Adrenal gland (tissue), 12 donors: ENCODE measurements around the gene VPS37C. TPM values are rescaled to one million over a fixed set of nuclear protein-coding genes. Genes with fewer than 3 reads are reported as not detected.
"Not testable (repeated sequence)": the region's sequence is repeated elsewhere in the genome, so short reads cannot be mapped to it uniquely, and the experiment has no call there.

ENCODE experiments used
- DNase-seq, 7 donors: peaks; one replicate each; pipeline ENCODE4 v3.0.0-alpha.2; 2019 to 2020
- H3K27ac ChIP-seq, 5 donors: fragments of 200-600 bp; sonication (generic) in 4 of 5; 1 replicate in 3 of 5; 2 replicates in 2 of 5; pipeline versions ENCODE4 v1.5.1 to v1.8.0; 2016 to 2020; ENCODE audit warnings: mild to moderate bottlenecking in 1 of 5
- H3K27me3 ChIP-seq: fragments of 200-600 bp; 2 replicates; pipeline ENCODE4 v1.8.0; 2021
- H3K36me3 ChIP-seq, 2 donors: fragments of 200-600 bp; replicated peaks in 1 of 2; 1 replicate in 1 of 2; 2 replicates in 1 of 2; pipeline versions ENCODE4 v1.5.1 to v1.8.0; 2018 to 2022
- H3K4me1 ChIP-seq, 2 donors: fragments of 200-600 bp; replicated peaks in 1 of 2; 1 replicate in 1 of 2; 2 replicates in 1 of 2; pipeline versions ENCODE4 v1.5.1 to v1.8.0; 2018 to 2021
- H3K4me3 ChIP-seq, 4 donors: fragments of 200-600 bp; sonication (generic) in 3 of 4; one replicate each; pipeline ENCODE4 v1.5.1; 2016 to 2018
- H3K9me3 ChIP-seq, 3 donors: fragments of 200-600 bp; sonication (generic) in 1 of 3; replicated peaks in 1 of 3; 1 replicate in 2 of 3; 2 replicates in 1 of 3; pipeline versions ENCODE4 v1.5.1 to v1.8.0; 2016 to 2021
- CTCF ChIP-seq, 6 experiments: fragments of 450-650 bp in 4 of 6; fragments of 200-600 bp in 2 of 6; sonication (generic) in 1 of 6; IDR thresholded peaks; 1 replicate in 5 of 6; 2 replicates in 1 of 6; pipeline versions ENCODE4 v1.5.1 to v1.8.0; 2016 to 2021; ENCODE audit warnings: antibody characterized with exemption in 6 of 6, mild to moderate bottlenecking in 2 of 6, moderate library complexity in 1 of 6
- POLR2A ChIP-seq, 2 donors: fragments of 450-650 bp; IDR thresholded peaks; one replicate each; pipeline ENCODE4 v1.6.1; 2017; ENCODE audit warnings: antibody characterized with exemption in 2 of 2, mild to moderate bottlenecking in 2 of 2, moderate library complexity in 1 of 2
- WGBS, 4 donors: extraction: QIAGEN DNeasy Blood & Tissue Kit in 2 of 4; methylation state at CpG; one replicate each; pipeline versions ENCODE4 v1.1.5 to v1.1.7; 2013 to 2017; 5-methylcytosine and 5-hydroxymethylcytosine counted together
- intact Hi-C, 2 donors: fragments of 100-400 bp; cut with DNase I; formaldehyde crosslinking; loops; one replicate each; pipeline versions ENCODE4 v1.14.1 to v1.15.0; 2022 to 2023
- polyA plus RNA-seq, 3 donors: library from polyadenylated mRNA; stranded (reverse); fragments of 200-250 nt in 2 of 3; fragments of 350-450 nt in 1 of 3; fragmentation: Illumina TruSeq in 1 of 3; extraction: RNeasy Lipid Tissue Mini Kit (QIAGEN cat#74804) in 1 of 3; gene quantifications; one replicate each; pipeline ENCODE4 v1.2.3, GENCODE V29; 2013 to 2014
- total RNA-seq, 9 donors: library from RNA; depleted of rRNA in 4 of 9; stranded (reverse); fragments of >200 nt in 4 of 9; fragments of 120-200 nt in 1 of 9; fragmentation: NEBNext Ultra II Directional in 1 of 9; extraction: Animal tissue kit (Norgen Biotek cat#: 25700) in 1 of 9; gene quantifications; one replicate each; pipeline versions ENCODE4 v1.1.0 to v1.2.4, GENCODE V29; 2013 to 2023
- donor health status: healthy with polysubstance abuse.
- donor health status: Bipolar disorder and iron deficiency.
- donor health status: DM: yes; HTN: yes; CAD: no.
- donor health status: DM: no; HTN: no; CAD: no.
- donor health status: DM: no; HTN: no; CAD: no.
- donor health status: DM: yes; HTN: yes; CAD: no.

The VPS37C gene
- total and polyA plus RNA-seq, 12 donors, result 8.6 to 27.9 (median 18.5) TPM

GRCh38 chr11:61102667-61103571 is 58.3 kb downstream of the VPS37C start:
- no peaks in the 10 kb centered on the region for H3K27me3 ChIP-seq
- DNase-seq, result peak in 1 of 7 donors; percentile 9
- WGBS, 4 donors, result 69 to 91% (median 79%) methylated on average over 9 to 21 of the region's 21 CpGs
- intact Hi-C loops, result no loop called here
- H3K36me3 ChIP-seq, result no peaks in the 10 kb centered on the region
- H3K9me3 ChIP-seq, result no peaks in the 10 kb centered on the region
- no peak overlapping the region for H3K4me3 ChIP-seq
- no peak overlapping the region for H3K27ac ChIP-seq
- no peak for TF ChIP-seq CTCF (IDR thresholded peaks at IDR 0.05)
- TF ChIP-seq POLR2A (IDR thresholded peaks at IDR 0.05), result no peak
- no peaks in the 10 kb centered on the region for H3K4me1 ChIP-seq

GRCh38 chr11:61098778-61099177 is 62.4 kb downstream of the VPS37C start:
- Histone ChIP-seq H3K36me3 (no peaks in the 10 kb centered on the region), H3K27ac (no peak overlapping the region), H3K4me1 (no peaks in the 10 kb centered on the region), H3K9me3 (no peaks in the 10 kb centered on the region), H3K4me3 (no peak overlapping the region), H3K27me3 (no peaks in the 10 kb centered on the region)
- intact Hi-C loops, result no loop called here
- WGBS, 4 donors, result 52 to 85% (median 80%) methylated on average over 3 to 4 of the region's 4 CpGs
- no peak for DNase-seq
- TF ChIP-seq POLR2A (IDR thresholded peaks at IDR 0.05) (no peak), CTCF (IDR thresholded peaks at IDR 0.05) (no peak)

- H3K36me3 ChIP-seq, DNase-seq, intact Hi-C loops, H3K27ac ChIP-seq, H3K4me1 ChIP-seq, H3K9me3 ChIP-seq, H3K4me3 ChIP-seq, H3K27me3 ChIP-seq: not testable (repeated sequence)
- WGBS, 4 donors, result 48 to 72% (median 62%) methylated on average over 2 of the region's 2 CpGs
Measured at GRCh38 chr11:61098261-61098660, 63.0 kb downstream of the VPS37C start.

GRCh38 chr11:61095021-61095420 is 66.2 kb downstream of the VPS37C start:
- intact Hi-C loops, result no loop called here
- no peak for DNase-seq
- no peak for TF ChIP-seq POLR2A (IDR thresholded peaks at IDR 0.05)
- no peak for TF ChIP-seq CTCF (IDR thresholded peaks at IDR 0.05)
- Histone ChIP-seq H3K36me3 (no peaks in the 10 kb centered on the region), H3K9me3 (no peaks in the 10 kb centered on the region), H3K27me3 (no peaks in the 10 kb centered on the region), H3K4me3 (no peak overlapping the region), H3K27ac (no peak overlapping the region), H3K4me1 (no peaks in the 10 kb centered on the region)
- WGBS, 4 donors, result 72 to 81% (median 75%) methylated on average over 7 of the region's 7 CpGs

GRCh38 chr11:61094167-61094566 is 67.1 kb downstream of the VPS37C start:
- H3K27ac ChIP-seq, H3K27me3 ChIP-seq, DNase-seq, H3K4me3 ChIP-seq, H3K9me3 ChIP-seq, H3K36me3 ChIP-seq, intact Hi-C loops, H3K4me1 ChIP-seq: not testable (repeated sequence)
- 89 to 97% (median 93%) methylated on average over 5 to 7 of the region's 7 CpGs for WGBS, 4 donors
